GM12865 (cell line): ENCODE data around the gene PLPPR1.

Experiments
- DNase-seq: peaks from one replicate; pipeline ENCODE4 v3.0.0; 2010; ENCODE audit warnings: low read depth
- H3K4me3 ChIP-seq: 2 replicates; pipeline ENCODE4 v1.5.1; 2011; ENCODE audit warnings: mild to moderate bottlenecking, low read depth, low read length, control low read depth
- TF ChIP-seq, protein P1 (sequence below): IDR thresholded peaks from 2 replicates; pipeline ENCODE4 v1.5.1; 2011; ENCODE audit warnings: low read length, control low read depth, low read depth, inconsistent platforms; ENCODE audit not compliant: insufficient read depth; ENCODE audit errors: missing control alignments

PLPPR1 gene

GRCh38 chr9:101219030-101219429 lies 190.5 kb downstream of the PLPPR1 start:
- DNase-seq: no peak
- no peak overlapping the region for H3K4me3 ChIP-seq
- TF ChIP-seq, protein P1, sequence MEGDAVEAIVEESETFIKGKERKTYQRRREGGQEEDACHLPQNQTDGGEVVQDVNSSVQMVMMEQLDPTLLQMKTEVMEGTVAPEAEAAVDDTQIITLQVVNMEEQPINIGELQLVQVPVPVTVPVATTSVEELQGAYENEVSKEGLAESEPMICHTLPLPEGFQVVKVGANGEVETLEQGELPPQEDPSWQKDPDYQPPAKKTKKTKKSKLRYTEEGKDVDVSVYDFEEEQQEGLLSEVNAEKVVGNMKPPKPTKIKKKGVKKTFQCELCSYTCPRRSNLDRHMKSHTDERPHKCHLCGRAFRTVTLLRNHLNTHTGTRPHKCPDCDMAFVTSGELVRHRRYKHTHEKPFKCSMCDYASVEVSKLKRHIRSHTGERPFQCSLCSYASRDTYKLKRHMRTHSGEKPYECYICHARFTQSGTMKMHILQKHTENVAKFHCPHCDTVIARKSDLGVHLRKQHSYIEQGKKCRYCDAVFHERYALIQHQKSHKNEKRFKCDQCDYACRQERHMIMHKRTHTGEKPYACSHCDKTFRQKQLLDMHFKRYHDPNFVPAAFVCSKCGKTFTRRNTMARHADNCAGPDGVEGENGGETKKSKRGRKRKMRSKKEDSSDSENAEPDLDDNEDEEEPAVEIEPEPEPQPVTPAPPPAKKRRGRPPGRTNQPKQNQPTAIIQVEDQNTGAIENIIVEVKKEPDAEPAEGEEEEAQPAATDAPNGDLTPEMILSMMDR: no peak

GRCh38 chr9:101220341-101220740 lies 191.8 kb downstream of the PLPPR1 start:
- H3K4me3 ChIP-seq: no peak overlapping the region
- no peak for DNase-seq
- TF ChIP-seq, protein P1: no peak

DNA sequence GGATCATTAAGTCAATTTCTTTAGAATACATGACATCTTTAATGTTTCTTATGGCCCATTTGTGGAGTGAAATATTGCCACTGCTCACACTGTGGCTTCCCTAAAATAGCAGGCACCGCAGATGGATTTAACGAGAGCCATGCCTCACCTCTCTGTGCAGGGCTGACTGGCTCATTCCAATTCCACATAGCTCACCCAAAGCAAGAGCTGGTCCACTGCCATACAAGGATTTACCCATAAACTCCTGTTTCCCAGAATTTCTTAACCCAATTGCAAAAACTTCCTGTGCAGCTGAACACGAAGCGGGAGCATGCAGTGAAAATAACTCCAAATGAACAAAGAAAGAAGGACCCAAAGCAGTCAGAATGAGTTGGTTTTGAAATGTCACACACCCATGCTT lies 196.7 kb downstream of the PLPPR1 start:
- DNase-seq: no peak
- TF ChIP-seq, protein P1: no peak

DNA sequence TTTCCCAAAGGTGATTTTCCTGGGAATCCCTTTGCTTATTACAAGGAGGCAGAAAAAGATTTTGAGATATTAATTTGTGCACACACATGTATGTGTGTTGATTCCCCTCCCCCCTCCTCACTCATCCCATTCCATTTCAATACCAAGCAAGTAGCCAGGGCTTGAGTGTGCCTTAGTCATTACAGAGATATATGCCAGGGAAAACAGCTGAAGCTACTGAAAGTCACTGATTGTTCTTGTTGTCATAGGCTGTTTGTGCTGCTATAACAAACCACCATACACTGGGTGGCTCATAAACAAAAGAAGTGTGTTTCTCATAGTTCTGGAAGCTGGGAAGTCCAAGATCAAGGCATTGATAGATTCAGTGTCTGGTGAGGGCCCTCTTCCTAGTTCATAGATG lies 197.6 kb downstream of the PLPPR1 start:
- DNase-seq: no peak
- TF ChIP-seq, protein P1: no peak
- no peak overlapping the region for H3K4me3 ChIP-seq

More for the DNA sequence above, 196.7 kb downstream of the PLPPR1 start:
- H3K4me3 ChIP-seq: no peak overlapping the region

GRCh38 chr9:101226803-101227202 lies 198.3 kb downstream of the PLPPR1 start:
- TF ChIP-seq, protein P1: no peak
- no peak for DNase-seq

DNA sequence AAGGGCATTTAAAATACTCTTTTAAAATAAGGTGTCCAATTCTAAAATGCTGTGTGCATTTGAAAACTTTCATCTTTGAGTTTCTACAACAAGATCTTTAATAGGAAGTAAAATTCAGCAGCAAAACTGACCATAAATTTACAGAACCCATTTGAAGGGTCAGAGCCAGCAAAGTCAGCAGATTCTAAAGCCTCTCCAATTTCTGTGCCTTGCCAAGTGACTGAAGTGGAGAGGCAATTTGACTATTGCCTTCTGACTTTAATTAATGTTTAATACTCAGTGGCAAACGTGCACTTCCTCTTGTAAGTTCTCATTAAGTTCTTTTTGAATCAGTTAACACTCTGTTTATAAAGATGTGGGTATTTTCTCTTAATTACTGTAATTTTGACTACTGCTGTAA lies 201.1 kb downstream of the PLPPR1 start:
- no peak overlapping the region for H3K4me3 ChIP-seq
- no peak for DNase-seq
- TF ChIP-seq, protein P1: no peak

More at GRCh38 chr9:101226803-101227202, 198.3 kb downstream of the PLPPR1 start:
- no peak overlapping the region for H3K4me3 ChIP-seq

DNA sequence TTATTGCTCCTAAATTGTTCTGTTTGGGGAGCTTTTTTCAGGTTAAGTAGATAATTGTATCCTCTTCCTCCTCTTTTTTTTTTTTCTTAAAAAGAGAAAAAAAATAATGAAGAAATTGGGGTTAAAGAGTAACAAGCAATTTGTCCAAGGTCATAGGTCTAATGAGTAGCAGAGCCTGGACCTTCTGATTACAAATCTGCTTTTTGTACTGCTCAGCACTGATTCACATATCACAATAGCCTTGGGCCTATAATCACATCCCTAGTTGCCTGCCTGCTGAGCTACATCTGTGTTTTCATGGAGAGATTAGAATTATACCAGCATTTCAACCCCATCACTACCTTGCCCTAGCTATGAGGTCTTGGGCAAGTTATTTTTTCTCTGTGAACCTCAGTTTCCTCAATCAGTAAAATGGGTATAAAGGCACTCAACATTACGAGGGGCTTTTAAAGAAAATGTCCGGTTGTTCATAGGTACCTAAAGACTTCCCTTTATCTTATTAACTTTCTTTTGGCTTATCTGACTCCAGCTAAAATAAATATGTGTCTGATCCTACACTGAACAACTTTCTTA lies 204.0 kb downstream of the PLPPR1 start:
- no peak for DNase-seq
- H3K4me3 ChIP-seq: no peak overlapping the region
- TF ChIP-seq, protein P1: no peak
